ENCODE results near the gene ARHGEF16.

DNA sequence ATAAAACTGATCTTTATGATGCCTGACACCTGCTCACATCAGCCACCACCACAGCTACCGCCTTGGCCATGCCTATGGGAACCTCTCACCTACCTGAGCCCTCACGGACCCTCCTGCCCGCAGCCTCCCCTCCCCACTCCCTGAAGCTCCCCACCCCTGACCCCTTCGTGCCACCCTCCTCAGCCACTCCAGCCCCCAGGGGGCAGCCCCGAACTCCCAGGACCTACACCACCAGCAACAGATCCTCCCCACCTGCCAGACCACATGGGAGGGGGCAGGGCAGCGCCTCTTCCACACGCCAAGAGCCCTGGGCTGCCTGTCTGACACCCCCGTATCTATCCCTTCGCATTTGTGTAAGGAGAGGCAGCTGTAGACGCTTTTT is 14.2 kb upstream of the ARHGEF16 start:
- TF ChIP-seq, protein P1, sequence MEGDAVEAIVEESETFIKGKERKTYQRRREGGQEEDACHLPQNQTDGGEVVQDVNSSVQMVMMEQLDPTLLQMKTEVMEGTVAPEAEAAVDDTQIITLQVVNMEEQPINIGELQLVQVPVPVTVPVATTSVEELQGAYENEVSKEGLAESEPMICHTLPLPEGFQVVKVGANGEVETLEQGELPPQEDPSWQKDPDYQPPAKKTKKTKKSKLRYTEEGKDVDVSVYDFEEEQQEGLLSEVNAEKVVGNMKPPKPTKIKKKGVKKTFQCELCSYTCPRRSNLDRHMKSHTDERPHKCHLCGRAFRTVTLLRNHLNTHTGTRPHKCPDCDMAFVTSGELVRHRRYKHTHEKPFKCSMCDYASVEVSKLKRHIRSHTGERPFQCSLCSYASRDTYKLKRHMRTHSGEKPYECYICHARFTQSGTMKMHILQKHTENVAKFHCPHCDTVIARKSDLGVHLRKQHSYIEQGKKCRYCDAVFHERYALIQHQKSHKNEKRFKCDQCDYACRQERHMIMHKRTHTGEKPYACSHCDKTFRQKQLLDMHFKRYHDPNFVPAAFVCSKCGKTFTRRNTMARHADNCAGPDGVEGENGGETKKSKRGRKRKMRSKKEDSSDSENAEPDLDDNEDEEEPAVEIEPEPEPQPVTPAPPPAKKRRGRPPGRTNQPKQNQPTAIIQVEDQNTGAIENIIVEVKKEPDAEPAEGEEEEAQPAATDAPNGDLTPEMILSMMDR (IDR thresholded peaks at IDR 0.05) = no peak
- TF ChIP-seq POLR2A (IDR thresholded peaks at IDR 0.05) = no peak

Measured in heart left ventricle (tissue), 13 donors.